ENCODE measurements around the gene WDFY3. TPM values are rescaled to one million over a fixed set of nuclear protein-coding genes. Genes with fewer than 3 reads are reported as not detected.

The WDFY3 gene
- total and polyA plus RNA-seq, 3 donors from 2014 or later, result 31.7 to 168 (median 126) TPM

GRCh38 chr4:84826681-84827080 is 139.8 kb downstream of the WDFY3 start:
- no peak overlapping the region for H3K4me3 ChIP-seq
- H3K27ac ChIP-seq, result no peak overlapping the region
- H3K9me3 ChIP-seq, result no peaks in the 10 kb centered on the region
- no peak for DNase-seq
- H3K27me3 ChIP-seq, result no peaks in the 10 kb centered on the region
- intact Hi-C loops (cut with DNase I; ENCODE audit: low total_unique reads), result no loop called here
- TF ChIP-seq POLR2A (IDR thresholded peaks at IDR 0.05), result no peak
- TF ChIP-seq, protein P1, sequence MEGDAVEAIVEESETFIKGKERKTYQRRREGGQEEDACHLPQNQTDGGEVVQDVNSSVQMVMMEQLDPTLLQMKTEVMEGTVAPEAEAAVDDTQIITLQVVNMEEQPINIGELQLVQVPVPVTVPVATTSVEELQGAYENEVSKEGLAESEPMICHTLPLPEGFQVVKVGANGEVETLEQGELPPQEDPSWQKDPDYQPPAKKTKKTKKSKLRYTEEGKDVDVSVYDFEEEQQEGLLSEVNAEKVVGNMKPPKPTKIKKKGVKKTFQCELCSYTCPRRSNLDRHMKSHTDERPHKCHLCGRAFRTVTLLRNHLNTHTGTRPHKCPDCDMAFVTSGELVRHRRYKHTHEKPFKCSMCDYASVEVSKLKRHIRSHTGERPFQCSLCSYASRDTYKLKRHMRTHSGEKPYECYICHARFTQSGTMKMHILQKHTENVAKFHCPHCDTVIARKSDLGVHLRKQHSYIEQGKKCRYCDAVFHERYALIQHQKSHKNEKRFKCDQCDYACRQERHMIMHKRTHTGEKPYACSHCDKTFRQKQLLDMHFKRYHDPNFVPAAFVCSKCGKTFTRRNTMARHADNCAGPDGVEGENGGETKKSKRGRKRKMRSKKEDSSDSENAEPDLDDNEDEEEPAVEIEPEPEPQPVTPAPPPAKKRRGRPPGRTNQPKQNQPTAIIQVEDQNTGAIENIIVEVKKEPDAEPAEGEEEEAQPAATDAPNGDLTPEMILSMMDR (IDR thresholded peaks at IDR 0.05), result no peak
- no peaks in the 10 kb centered on the region for H3K36me3 ChIP-seq (ENCODE audit: low read depth, missing control alignments)
- no peaks in the 10 kb centered on the region for H3K4me1 ChIP-seq

DNA sequence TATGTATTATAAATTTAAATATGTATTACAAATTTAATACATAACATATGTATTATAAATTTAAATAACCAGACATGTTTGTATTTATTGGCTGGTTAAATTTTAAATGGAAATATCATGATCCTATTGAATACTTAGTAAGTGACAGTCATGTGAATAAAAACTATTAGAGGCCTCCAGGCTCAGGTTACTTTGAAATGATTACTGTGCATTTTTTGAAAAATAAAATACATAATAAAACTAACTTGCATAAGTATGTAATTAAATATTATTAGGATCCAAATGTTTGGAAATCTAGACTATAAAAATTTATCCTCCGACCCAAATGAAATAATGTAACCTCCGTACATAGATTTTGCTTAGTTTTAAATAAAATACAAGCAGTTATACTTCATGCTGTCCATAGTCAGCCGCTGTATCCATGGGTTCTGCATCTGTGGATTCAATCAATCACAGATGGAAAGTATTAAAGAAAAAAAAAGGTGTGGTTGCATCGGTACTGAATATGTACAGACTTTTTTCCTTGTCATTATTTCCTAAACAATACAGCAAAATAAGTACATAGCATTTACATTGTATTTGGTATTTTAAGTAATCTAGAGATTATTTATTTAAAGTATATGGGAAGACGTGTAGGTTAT is 140.7 kb downstream of the WDFY3 start:
- H3K36me3 ChIP-seq (ENCODE audit: low read depth, missing control alignments), result no peaks in the 10 kb centered on the region
- H3K4me3 ChIP-seq, result no peak overlapping the region
- no peak overlapping the region for H3K27ac ChIP-seq
- no peak for DNase-seq
- intact Hi-C loops (cut with DNase I; ENCODE audit: low total_unique reads), result no loop called here
- H3K27me3 ChIP-seq, result no peaks in the 10 kb centered on the region
- WGBS, 2 donors, result 96% methylated on average over 5 of the region's 5 CpGs
- TF ChIP-seq POLR2A (IDR thresholded peaks at IDR 0.05), result no peak
- TF ChIP-seq, protein P1 (IDR thresholded peaks at IDR 0.05), result no peak
- no peaks in the 10 kb centered on the region for H3K9me3 ChIP-seq
- H3K4me1 ChIP-seq, result no peaks in the 10 kb centered on the region

- DNase-seq, result no peak
- Histone ChIP-seq H3K4me3 (no peak overlapping the region), H3K27ac (no peak overlapping the region), H3K27me3 (no peaks in the 10 kb centered on the region), H3K4me1 (no peaks in the 10 kb centered on the region), H3K9me3 (no peaks in the 10 kb centered on the region), H3K36me3 (ENCODE audit: low read depth, missing control alignments) (no peaks in the 10 kb centered on the region)
- TF ChIP-seq, protein P1 (IDR thresholded peaks at IDR 0.05), result no peak
- no peak for TF ChIP-seq POLR2A (IDR thresholded peaks at IDR 0.05)
- intact Hi-C loops (cut with DNase I; ENCODE audit: low total_unique reads), result no loop called here
- WGBS, 2 donors, result 86 to 89% methylated on average over 1 of the region's 1 CpG
Measured at GRCh38 chr4:84821064-84821463, 145.4 kb downstream of the WDFY3 start.

DNA sequence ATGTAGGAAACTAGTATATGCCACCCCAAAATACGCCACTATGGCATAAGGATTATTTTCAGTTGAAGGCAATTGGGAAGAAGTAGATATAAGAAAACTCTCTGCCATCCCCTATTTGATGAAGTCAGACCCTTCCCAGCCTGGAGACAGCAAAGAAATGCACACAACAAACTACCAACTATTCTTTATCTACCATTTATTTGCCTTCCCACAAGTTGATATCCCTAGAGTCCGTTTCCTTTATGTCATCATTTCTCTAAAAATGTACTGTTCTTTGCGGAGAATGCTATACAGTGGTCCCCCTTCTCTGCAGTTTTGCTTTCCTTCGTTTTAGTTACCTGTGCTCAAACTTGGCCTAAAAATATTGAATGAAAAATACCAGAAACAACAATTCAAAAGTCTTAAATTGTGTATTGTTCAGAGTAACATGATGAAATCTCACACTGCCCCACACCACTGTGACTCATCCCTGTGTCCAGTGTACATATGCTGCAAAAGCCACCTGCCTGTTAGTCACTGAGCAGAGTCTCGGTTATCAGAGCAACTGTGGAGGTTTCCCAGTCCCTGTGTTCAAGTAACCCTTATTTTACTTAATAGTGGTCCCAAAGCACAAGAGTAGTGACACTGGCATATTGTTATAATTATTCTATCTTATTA is 152.3 kb downstream of the WDFY3 start:
- 89 to 90% methylated on average over 5 of the region's 5 CpGs for WGBS, 2 donors
- no peaks in the 10 kb centered on the region for H3K4me1 ChIP-seq
- H3K36me3 ChIP-seq (ENCODE audit: low read depth, missing control alignments), result no peaks in the 10 kb centered on the region
- no peaks in the 10 kb centered on the region for H3K27me3 ChIP-seq
- H3K9me3 ChIP-seq, result no peaks in the 10 kb centered on the region
- intact Hi-C loops (cut with DNase I; ENCODE audit: low total_unique reads), result no loop called here
- TF ChIP-seq POLR2A (IDR thresholded peaks at IDR 0.05), result no peak
- TF ChIP-seq, protein P1 (IDR thresholded peaks at IDR 0.05), result no peak
- H3K4me3 ChIP-seq, result no peak overlapping the region
- DNase-seq, result no peak
- no peak overlapping the region for H3K27ac ChIP-seq

GRCh38 chr4:84809946-84810345 is 156.5 kb downstream of the WDFY3 start:
- 68 to 70% methylated on average over 9 of the region's 9 CpGs for WGBS, 2 donors
- H3K4me3 ChIP-seq, result no peak overlapping the region
- no peaks in the 10 kb centered on the region for H3K9me3 ChIP-seq
- no peak for DNase-seq
- H3K27me3 ChIP-seq, result no peaks in the 10 kb centered on the region
- no peaks in the 10 kb centered on the region for H3K4me1 ChIP-seq
- no peaks in the 10 kb centered on the region for H3K36me3 ChIP-seq (ENCODE audit: low read depth, missing control alignments)
- no peak overlapping the region for H3K27ac ChIP-seq
- TF ChIP-seq, protein P1 (IDR thresholded peaks at IDR 0.05), result no peak
- no peak for TF ChIP-seq POLR2A (IDR thresholded peaks at IDR 0.05)
- intact Hi-C loops (cut with DNase I; ENCODE audit: low total_unique reads), result no loop called here

Measured in testis (tissue), 3 donors.